CD8-positive, alpha-beta memory T cell (primary cell): ENCODE data around the gene FAM241B. TPM values are rescaled to one million over a fixed set of nuclear protein-coding genes. Genes with fewer than 3 reads are reported as not detected.

Source experiments
- CTCF ChIA-PET: fragments of 350-600 bp; sonication (Branson Sonifier 250); formaldehyde crosslinking; loops from one replicate; lab custom pipeline; 2021; ENCODE audit warnings: antibody characterized with exemption; lab: Charles Lee
- POLR2A ChIA-PET: fragments of 350-600 bp; sonication (Branson Sonifier 250); formaldehyde crosslinking; loops from one replicate; lab custom pipeline; 2021; ENCODE audit warnings: antibody characterized with exemption; lab: Charles Lee
- DNase-seq, 5 donors: peaks; one replicate each; pipeline versions ENCODE4 v3.0.0 to v3.0.0-alpha.2; 2020 to 2022; ENCODE audit warnings: mixed read lengths in 1 of 5
- H3K27ac ChIP-seq: one replicate; pipeline ENCODE4 v1.7.0; 2013; ENCODE audit warnings: low read depth, mild to moderate bottlenecking, low read length, moderate library complexity
- H3K27me3 ChIP-seq: 2 replicates; pipeline ENCODE4 v1.7.0; 2013; ENCODE audit warnings: low read length, mild to moderate bottlenecking; ENCODE audit not compliant: insufficient read depth, poor library complexity, severe bottlenecking
- H3K36me3 ChIP-seq: 2 replicates; pipeline ENCODE4 v1.7.0; 2013; ENCODE audit warnings: mild to moderate bottlenecking, low read length, moderate library complexity; ENCODE audit not compliant: insufficient read depth
- H3K4me1 ChIP-seq: 2 replicates; pipeline ENCODE4 v1.7.0; 2013; ENCODE audit warnings: mild to moderate bottlenecking, low read length, moderate library complexity; ENCODE audit not compliant: insufficient read depth
- H3K4me3 ChIP-seq: 2 replicates; pipeline ENCODE4 v1.7.0; 2013; ENCODE audit warnings: mild to moderate bottlenecking, low read length
- H3K9me3 ChIP-seq: 2 replicates; pipeline ENCODE4 v1.7.0; 2013; ENCODE audit warnings: mild to moderate bottlenecking, low read length
- H3K27ac Mint-ChIP-seq, 8 donors: one replicate each; pipeline ENCODE4 v1.8.0; 2020 to 2021; ENCODE audit warnings: mixed read lengths in 8 of 8, mild to moderate bottlenecking in 6 of 8, inconsistent platforms in 3 of 8, moderate library complexity in 3 of 8
- H3K27me3 Mint-ChIP-seq, 2 donors: one replicate each; pipeline ENCODE4 v1.8.0; 2020 to 2021; ENCODE audit warnings: mixed read lengths in 2 of 2, mild to moderate bottlenecking in 1 of 2, moderate library complexity in 1 of 2
- H3K36me3 Mint-ChIP-seq, 3 donors: one replicate each; pipeline ENCODE4 v1.8.0; 2020 to 2021; ENCODE audit warnings: mixed read lengths in 3 of 3, inconsistent platforms in 1 of 3, mild to moderate bottlenecking in 1 of 3
- H3K4me1 Mint-ChIP-seq, 3 donors: one replicate each; pipeline ENCODE4 v1.8.0; 2020 to 2021; ENCODE audit warnings: mixed read lengths in 3 of 3, inconsistent platforms in 1 of 3, mild to moderate bottlenecking in 1 of 3
- H3K4me3 Mint-ChIP-seq, 7 donors: one replicate each; pipeline ENCODE4 v1.8.0; 2020 to 2021; ENCODE audit warnings: mixed read lengths in 7 of 7, mild to moderate bottlenecking in 6 of 7, moderate library complexity in 4 of 7, inconsistent platforms in 2 of 7
- H3K9me3 Mint-ChIP-seq, 5 donors: one replicate each; pipeline ENCODE4 v1.8.0; 2020 to 2022; ENCODE audit warnings: mixed read lengths in 5 of 5, mild to moderate bottlenecking in 3 of 5, moderate library complexity in 2 of 5, inconsistent platforms in 1 of 5
- polyA plus RNA-seq: library from polyadenylated mRNA; unstranded; fragments of 300-500 nt; fragmentation: Illumina TruSeq; gene quantifications from one replicate; pipeline ENCODE4 v1.2.3, GENCODE V29; 2021
- total RNA-seq, 2 experiments: library from RNA; stranded (reverse); gene quantifications; one replicate each; pipeline ENCODE4 v1.2.3, GENCODE V29; 2021

FAM241B gene
- total and polyA plus RNA-seq, 3 experiments from 2014 or later = 10.6 to 11.8 (median 10.8) TPM

DNA sequence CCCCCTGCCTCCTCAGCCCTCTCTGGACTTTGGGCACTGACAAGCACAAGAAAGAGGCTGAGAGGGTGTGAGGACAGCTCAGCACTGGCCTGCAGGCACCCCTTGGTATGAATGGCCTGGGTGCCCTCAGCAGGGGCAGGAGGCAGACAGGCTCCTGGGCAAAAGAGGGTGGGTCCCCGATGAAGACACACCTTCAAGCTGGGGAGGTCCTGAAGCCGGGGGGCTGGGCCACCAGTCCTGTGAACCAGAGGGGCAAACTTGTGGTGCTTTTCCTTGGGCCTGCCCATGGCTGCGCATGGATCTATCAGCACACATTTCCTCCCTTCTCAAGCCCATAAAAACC lies 22.8 kb downstream of the FAM241B start:
- H3K4me1 Mint-ChIP-seq = peaks cover 12 to 14% (median 13%) of the 10 kb centered on the region in 3 donors
- Histone ChIP-seq H3K27ac (no peak overlapping the region), H3K4me1 (peaks cover 15% of the 10 kb centered on the region), H3K36me3 (no peaks in the 10 kb centered on the region), H3K9me3 (no peaks in the 10 kb centered on the region), H3K4me3 (no peak overlapping the region), H3K27me3 (no peaks in the 10 kb centered on the region)
- ChIA-PET CTCF (interaction anchor here (1.1 kb wide), 1 partner anchor 137 kb away, joined by 4 read pairs; no protein-coding TSS in a partner anchor), POLR2A (interaction anchor here (0.6 kb wide), 1 partner anchor 206 kb away, joined by 8 read pairs; no protein-coding TSS in a partner anchor)
- no peak overlapping the region for H3K4me3 Mint-ChIP-seq
- peaks cover 5 to 21% of the 10 kb centered on the region in 2 donors for H3K27me3 Mint-ChIP-seq
- H3K27ac Mint-ChIP-seq = peak overlapping the region in 1 of 8 donors; percentile 50
- no peak for DNase-seq
- H3K36me3 Mint-ChIP-seq = no peaks in the 10 kb centered on the region
- no peaks in the 10 kb centered on the region for H3K9me3 Mint-ChIP-seq

GRCh38 chr10:69653561-69653960 lies 23.5 kb downstream of the FAM241B start:
- H3K4me3 ChIP-seq = no peak overlapping the region
- H3K36me3 ChIP-seq = no peaks in the 10 kb centered on the region
- POLR2A ChIA-PET = no interaction called here
- Mint-ChIP-seq H3K4me1 (peaks cover 12 to 14% (median 13%) of the 10 kb centered on the region in 3 donors), H3K4me3 (no peak overlapping the region), H3K9me3 (no peaks in the 10 kb centered on the region), H3K27me3 (peaks cover 5 to 27% of the 10 kb centered on the region in 2 donors), H3K27ac (peak overlapping the region in 1 of 8 donors; percentile 47), H3K36me3 (no peaks in the 10 kb centered on the region)
- no peak for DNase-seq
- H3K27me3 ChIP-seq = no peaks in the 10 kb centered on the region
- CTCF ChIA-PET = interaction anchor here (1.1 kb wide), 1 partner anchor 138 kb away, joined by 4 read pairs; no protein-coding TSS in a partner anchor
- no peaks in the 10 kb centered on the region for H3K9me3 ChIP-seq
- peaks cover 15% of the 10 kb centered on the region for H3K4me1 ChIP-seq
- no peak overlapping the region for H3K27ac ChIP-seq

DNA sequence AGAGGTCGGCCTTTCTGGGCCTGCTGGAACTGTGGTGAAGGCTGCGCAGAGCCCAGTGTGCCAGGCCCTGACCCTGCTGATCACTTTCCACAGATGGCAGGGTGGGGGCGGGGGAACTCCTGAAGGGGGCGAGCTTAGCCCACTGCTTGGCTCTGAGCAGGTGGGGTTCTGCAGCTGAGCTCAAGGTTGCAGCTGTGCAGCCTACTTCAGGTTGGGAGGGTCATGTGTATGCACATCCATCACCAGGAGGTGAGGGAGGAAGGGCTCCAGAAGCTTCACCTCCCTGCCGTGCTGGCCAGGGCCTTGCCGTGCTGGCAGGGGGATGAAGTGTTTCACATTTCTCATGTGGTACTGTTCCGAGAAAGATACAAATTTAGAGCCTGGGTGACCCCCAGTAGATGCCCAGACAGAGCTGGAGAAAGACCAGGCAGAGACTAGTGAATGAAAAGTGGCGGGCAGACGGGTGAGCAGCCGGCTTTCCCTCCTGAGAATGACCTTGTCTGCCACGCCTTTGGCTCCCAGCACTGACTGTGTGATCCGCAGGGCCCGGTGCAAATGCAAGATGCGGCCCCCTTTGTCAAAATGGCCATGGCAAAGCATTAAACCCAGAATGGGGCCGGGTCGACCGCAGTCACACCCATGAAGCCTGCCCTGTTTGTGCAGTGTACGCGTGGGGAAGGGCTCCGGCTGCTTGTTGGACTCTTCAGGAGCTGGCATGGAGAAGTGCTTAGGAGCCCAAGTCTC lies 25.2 kb downstream of the FAM241B start:
- no peak overlapping the region for H3K4me3 ChIP-seq

DNA sequence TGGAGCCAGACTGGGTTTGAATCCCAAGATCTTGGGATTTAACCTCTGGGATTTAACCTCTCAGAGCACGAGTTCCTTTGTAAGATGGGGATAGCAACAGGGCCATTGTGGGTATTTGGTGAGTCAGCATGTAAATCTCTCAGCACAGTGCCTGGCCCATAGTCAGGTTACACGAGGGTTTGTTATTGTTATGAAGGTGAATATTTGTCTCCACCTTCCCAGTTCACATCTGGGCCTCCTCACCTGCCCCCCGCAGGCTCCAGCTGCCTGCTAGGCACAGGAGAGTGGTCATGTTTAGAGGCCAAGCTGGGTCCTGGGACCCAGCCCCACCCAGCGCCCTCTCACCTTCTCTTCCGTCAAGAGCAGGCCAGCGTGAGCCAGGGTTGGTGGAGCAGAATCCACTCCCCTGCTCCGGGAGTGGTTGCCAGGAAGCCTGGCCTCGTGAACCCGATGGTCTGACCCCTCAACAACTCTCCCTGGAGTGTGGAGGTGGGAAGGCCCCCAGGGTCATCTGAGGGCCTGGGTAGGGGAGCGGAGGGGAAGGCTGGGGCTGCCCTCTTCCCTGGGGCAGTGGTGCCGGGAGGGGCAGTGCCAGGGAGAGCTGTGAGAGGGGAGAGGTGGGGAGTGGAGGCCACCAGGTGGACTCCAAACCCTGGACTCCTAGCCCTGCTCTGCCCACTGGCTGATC lies 26.0 kb downstream of the FAM241B start:
- Histone ChIP-seq H3K4me1 (peaks cover 9% of the 10 kb centered on the region), H3K9me3 (no peaks in the 10 kb centered on the region), H3K36me3 (no peaks in the 10 kb centered on the region), H3K27ac (no peak overlapping the region), H3K4me3 (no peak overlapping the region), H3K27me3 (no peaks in the 10 kb centered on the region)
- CTCF ChIA-PET = no interaction called here
- no peak overlapping the region for H3K4me3 Mint-ChIP-seq
- peaks cover 9 to 11% (median 9%) of the 10 kb centered on the region in 3 donors for H3K4me1 Mint-ChIP-seq
- POLR2A ChIA-PET = no interaction called here
- no peaks in the 10 kb centered on the region for H3K9me3 Mint-ChIP-seq
- DNase-seq = no peak
- H3K27ac Mint-ChIP-seq = no peak overlapping the region
- H3K36me3 Mint-ChIP-seq = no peaks in the 10 kb centered on the region
- H3K27me3 Mint-ChIP-seq = peaks cover 3 to 41% of the 10 kb centered on the region in 2 donors

More for the DNA sequence above, 25.2 kb downstream of the FAM241B start:
- POLR2A ChIA-PET = no interaction called here
- Mint-ChIP-seq H3K9me3 (no peaks in the 10 kb centered on the region), H3K36me3 (no peaks in the 10 kb centered on the region), H3K4me1 (peaks cover 12 to 14% (median 13%) of the 10 kb centered on the region in 3 donors), H3K27me3 (peaks cover 5 to 37% of the 10 kb centered on the region in 2 donors), H3K27ac (no peak overlapping the region), H3K4me3 (no peak overlapping the region)
- Histone ChIP-seq H3K36me3 (no peaks in the 10 kb centered on the region), H3K9me3 (no peaks in the 10 kb centered on the region), H3K27ac (no peak overlapping the region), H3K27me3 (no peaks in the 10 kb centered on the region), H3K4me1 (peaks cover 15% of the 10 kb centered on the region)
- no peak for DNase-seq
- CTCF ChIA-PET = no interaction called here

DNA sequence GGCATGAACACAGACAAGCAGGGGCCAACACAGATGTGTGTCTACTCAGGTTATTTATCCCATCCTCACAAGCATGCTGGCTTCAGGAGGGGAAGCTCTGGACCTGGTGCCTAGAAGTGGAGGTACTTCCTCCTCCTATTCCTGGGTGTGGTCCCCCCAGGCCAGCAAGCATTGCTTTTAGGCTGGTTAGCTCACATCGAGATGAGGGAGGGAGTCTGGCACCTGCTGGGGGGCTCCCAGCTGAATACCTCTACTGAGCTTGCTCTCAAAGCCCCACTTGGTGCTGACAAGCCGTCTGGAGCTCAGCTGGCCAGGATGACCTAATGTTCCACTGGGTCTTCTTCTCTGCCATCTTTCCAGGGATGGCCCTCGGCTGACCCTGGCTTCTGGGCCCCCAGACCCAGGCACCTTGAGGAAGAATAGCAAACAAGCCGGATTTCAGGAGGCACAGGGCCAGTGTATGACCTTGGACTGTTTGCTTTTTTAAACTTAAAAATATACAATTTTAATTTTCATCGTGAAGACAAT lies 26.8 kb downstream of the FAM241B start:
- Histone ChIP-seq H3K4me3 (no peak overlapping the region), H3K9me3 (no peaks in the 10 kb centered on the region), H3K27ac (no peak overlapping the region), H3K4me1 (peaks cover under 1% of the 10 kb centered on the region), H3K36me3 (no peaks in the 10 kb centered on the region), H3K27me3 (no peaks in the 10 kb centered on the region)
- Mint-ChIP-seq H3K4me3 (no peak overlapping the region), H3K4me1 (peaks cover under 1 to 3% (median 3%) of the 10 kb centered on the region in 3 donors), H3K36me3 (no peaks in the 10 kb centered on the region), H3K9me3 (no peaks in the 10 kb centered on the region), H3K27ac (no peak overlapping the region), H3K27me3 (peaks cover 5 to 41% of the 10 kb centered on the region in 2 donors)
- no peak for DNase-seq
- POLR2A ChIA-PET = no interaction called here
- CTCF ChIA-PET = no interaction called here

DNA sequence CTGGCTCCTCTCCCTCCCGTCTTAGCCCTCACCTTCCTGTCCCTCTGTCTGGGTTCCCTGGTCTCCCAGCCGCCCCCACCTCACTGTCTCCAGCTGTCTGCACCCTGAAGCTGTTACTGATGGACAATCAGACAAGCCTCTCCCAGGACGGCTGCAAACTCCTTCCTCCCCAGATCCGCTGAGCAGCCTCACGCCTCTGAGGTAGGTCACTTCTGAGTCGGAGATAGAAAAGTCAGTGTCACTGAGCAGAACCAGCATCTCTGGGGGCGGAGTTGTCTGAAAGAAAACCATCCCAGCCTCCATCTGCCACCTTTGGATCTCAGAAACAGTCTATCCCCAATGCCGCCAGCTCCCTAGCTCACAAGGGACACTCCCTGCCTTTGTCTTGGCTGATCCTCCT lies 27.4 kb downstream of the FAM241B start:
- Histone ChIP-seq H3K9me3 (no peaks in the 10 kb centered on the region), H3K27ac (no peak overlapping the region), H3K36me3 (no peaks in the 10 kb centered on the region), H3K27me3 (no peaks in the 10 kb centered on the region), H3K4me3 (no peak overlapping the region), H3K4me1 (no peaks in the 10 kb centered on the region)
- ChIA-PET CTCF (no interaction called here), POLR2A (no interaction called here)
- no peaks in the 10 kb centered on the region for H3K4me1 Mint-ChIP-seq
- H3K9me3 Mint-ChIP-seq = no peaks in the 10 kb centered on the region
- no peak overlapping the region for H3K4me3 Mint-ChIP-seq
- no peak for DNase-seq
- no peaks in the 10 kb centered on the region for H3K36me3 Mint-ChIP-seq
- peaks cover 5 to 41% of the 10 kb centered on the region in 2 donors for H3K27me3 Mint-ChIP-seq
- peak overlapping the region in 1 of 8 donors; percentile 26 for H3K27ac Mint-ChIP-seq

DNA sequence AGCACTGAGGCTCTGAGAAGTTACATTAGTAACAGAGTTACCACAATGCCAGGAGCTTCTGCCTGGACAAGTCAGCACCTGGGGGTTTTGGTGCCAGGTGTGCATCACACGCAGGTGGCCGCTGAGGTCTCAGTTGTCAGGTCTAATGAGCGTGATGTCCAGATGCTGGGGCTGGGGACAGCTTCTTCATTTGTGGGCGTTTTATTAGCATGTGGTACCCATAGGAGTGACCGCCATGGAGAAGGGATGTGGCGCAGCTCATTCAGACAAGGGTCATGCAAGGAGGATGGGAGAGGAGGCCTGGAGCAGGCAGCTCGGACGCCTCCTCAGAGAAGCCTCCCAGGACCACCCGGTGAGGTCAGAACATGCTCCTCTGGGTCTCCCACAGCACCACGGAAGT lies 27.8 kb downstream of the FAM241B start:
- no peak overlapping the region for H3K4me3 ChIP-seq

More for the DNA sequence above, 27.8 kb downstream of the FAM241B start:
- H3K36me3 ChIP-seq = no peaks in the 10 kb centered on the region
- H3K9me3 Mint-ChIP-seq = no peaks in the 10 kb centered on the region
- H3K27me3 Mint-ChIP-seq = peaks cover 5 to 41% of the 10 kb centered on the region in 2 donors
- CTCF ChIA-PET = no interaction called here
- DNase-seq = no peak
- H3K27ac ChIP-seq = no peak overlapping the region
- no peaks in the 10 kb centered on the region for H3K27me3 ChIP-seq
- POLR2A ChIA-PET = no interaction called here
- no peaks in the 10 kb centered on the region for H3K4me1 Mint-ChIP-seq
- peak overlapping the region in 1 of 8 donors; percentile 46 for H3K27ac Mint-ChIP-seq
- no peaks in the 10 kb centered on the region for H3K36me3 Mint-ChIP-seq
- no peak overlapping the region for H3K4me3 Mint-ChIP-seq
- H3K9me3 ChIP-seq = no peaks in the 10 kb centered on the region
- no peaks in the 10 kb centered on the region for H3K4me1 ChIP-seq
